Natural killer cell (primary cell): ENCODE data around the gene SMR3A. TPM values are rescaled to one million over a fixed set of nuclear protein-coding genes. Genes with fewer than 3 reads are reported as not detected.

ENCODE experiments used
- ATAC-seq, 3 donors: fragments of 150-1000 bp in 2 of 3; fragments of 200-7000 bp in 1 of 3; cut with Tn5 transposase; 1 replicate in 1 of 3; 2 replicates in 2 of 3; pipeline ENCODE4 v1.10.0; 2021; ENCODE audit warnings: mild to moderate bottlenecking in 2 of 3, moderate library complexity in 2 of 3
- DNase-seq, 2 donors: peaks; one replicate each; pipeline versions ENCODE4 v3.0.0 to v3.0.0-alpha.2; 2013 to 2021; ENCODE audit warnings: mixed read lengths in 1 of 2
- H3K27ac ChIP-seq: one replicate; pipeline ENCODE4 v1.5.1; 2013; ENCODE audit warnings: mild to moderate bottlenecking, low read length
- H3K27me3 ChIP-seq: one replicate; pipeline ENCODE4 v1.6.1; 2013; ENCODE audit warnings: low read length; ENCODE audit not compliant: control insufficient read depth, insufficient read depth
- H3K36me3 ChIP-seq: one replicate; pipeline ENCODE4 v1.6.1; 2013; ENCODE audit warnings: low read length; ENCODE audit not compliant: control insufficient read depth, insufficient read depth
- H3K4me1 ChIP-seq: one replicate; pipeline ENCODE4 v1.6.1; 2013; ENCODE audit warnings: low read length; ENCODE audit not compliant: control insufficient read depth, insufficient read depth
- H3K4me3 ChIP-seq: one replicate; pipeline ENCODE4 v1.5.1; 2013; ENCODE audit warnings: low read length
- H3K9me3 ChIP-seq: one replicate; pipeline ENCODE4 v1.6.1; 2013; ENCODE audit warnings: low read length; ENCODE audit not compliant: control insufficient read depth, insufficient read depth
- H3K27ac Mint-ChIP-seq, 2 donors: one replicate each; pipeline ENCODE4 v1.8.0; 2022; ENCODE audit warnings: mild to moderate bottlenecking in 2 of 2, mixed read lengths in 2 of 2, moderate library complexity in 1 of 2
- H3K27me3 Mint-ChIP-seq, 2 donors: one replicate each; pipeline ENCODE4 v1.8.0; 2022; ENCODE audit warnings: low read depth in 2 of 2, mixed read lengths in 2 of 2
- H3K36me3 Mint-ChIP-seq: one replicate; pipeline ENCODE4 v1.8.0; 2022; ENCODE audit warnings: mixed read lengths
- H3K4me1 Mint-ChIP-seq, 2 donors: one replicate each; pipeline ENCODE4 v1.8.0; 2022; ENCODE audit warnings: mixed read lengths in 2 of 2
- H3K4me3 Mint-ChIP-seq: one replicate; pipeline ENCODE4 v1.8.0; 2022; ENCODE audit warnings: mild to moderate bottlenecking, moderate library complexity, mixed read lengths
- H3K9me3 Mint-ChIP-seq, 2 donors: one replicate each; pipeline ENCODE4 v1.8.0; 2022; ENCODE audit warnings: mixed read lengths in 2 of 2
- CTCF ChIP-seq: fragments of 200-600 bp; IDR thresholded peaks from one replicate; pipeline ENCODE4 v1.8.0; 2022; ENCODE audit warnings: antibody characterized with exemption
- WGBS: methylation state at CpG from one replicate; pipeline ENCODE4 v1.1.7; 2013; ENCODE audit warnings: missing lambda C conversion rate; ENCODE audit not compliant: insufficient coverage; 5-methylcytosine and 5-hydroxymethylcytosine counted together
- intact Hi-C: fragments of 100-400 bp; cut with micrococcal nuclease; formaldehyde crosslinking; loops from one replicate; pipeline ENCODE4 v1.14.2; 2022
- total RNA-seq, 4 donors: library from RNA; stranded (reverse); fragments of 120-200 nt in 1 of 4; gene quantifications; one replicate each; pipeline versions ENCODE4 v1.2.3 to v1.2.4, GENCODE V29; 2013 to 2022

Gene SMR3A
- total RNA-seq, 3 donors from 2014 or later (not counting 1 experiment from before 2014, with no cell fraction given), result not detected

- peaks cover 3 to 7% of the 10 kb centered on the region in 2 donors for H3K9me3 Mint-ChIP-seq
- H3K27me3 Mint-ChIP-seq, result no peaks in the 10 kb centered on the region
- no peaks in the 10 kb centered on the region for H3K4me1 ChIP-seq
- no peaks in the 10 kb centered on the region for H3K36me3 ChIP-seq
- TF ChIP-seq CTCF, result no peak
- no peak overlapping the region for H3K4me3 Mint-ChIP-seq
- H3K27ac Mint-ChIP-seq, result no peak overlapping the region
- H3K27ac ChIP-seq, result no peak overlapping the region
- H3K4me1 Mint-ChIP-seq, result no peaks in the 10 kb centered on the region
- intact Hi-C loops, result no loop called here
- no peak for ATAC-seq
- H3K4me3 ChIP-seq, result no peak overlapping the region
- 100% methylated on average over 1 of the region's 1 CpG for WGBS
- no peaks in the 10 kb centered on the region for H3K9me3 ChIP-seq
- no peaks in the 10 kb centered on the region for H3K36me3 Mint-ChIP-seq
- no peak for DNase-seq
- no peaks in the 10 kb centered on the region for H3K27me3 ChIP-seq
Measured at GRCh38 chr4:70367813-70368212, 7.3 kb downstream of the SMR3A start.

- H3K27ac Mint-ChIP-seq, result no peak overlapping the region
- Histone ChIP-seq H3K9me3 (no peaks in the 10 kb centered on the region), H3K4me3 (no peak overlapping the region), H3K27ac (no peak overlapping the region), H3K4me1 (no peaks in the 10 kb centered on the region), H3K27me3 (no peaks in the 10 kb centered on the region), H3K36me3 (no peaks in the 10 kb centered on the region)
- no peaks in the 10 kb centered on the region for H3K27me3 Mint-ChIP-seq
- no peaks in the 10 kb centered on the region for H3K36me3 Mint-ChIP-seq
- WGBS, result 93% methylated on average over 3 of the region's 4 CpGs
- TF ChIP-seq CTCF, result no peak
- no peaks in the 10 kb centered on the region for H3K4me1 Mint-ChIP-seq
- DNase-seq (no peak), ATAC-seq (no peak)
- intact Hi-C loops, result no loop called here
- no peak overlapping the region for H3K4me3 Mint-ChIP-seq
- peaks cover 0 to 16% of the 10 kb centered on the region in 2 donors for H3K9me3 Mint-ChIP-seq
Measured at GRCh38 chr4:70371987-70372386, 11.4 kb downstream of the SMR3A start.

- Mint-ChIP-seq H3K4me1 (no peaks in the 10 kb centered on the region), H3K4me3 (no peak overlapping the region), H3K9me3 (peaks cover 0 to 16% of the 10 kb centered on the region in 2 donors), H3K27ac (no peak overlapping the region), H3K27me3 (no peaks in the 10 kb centered on the region), H3K36me3 (no peaks in the 10 kb centered on the region)
- WGBS, result 82% methylated on average over 3 of the region's 3 CpGs
- intact Hi-C loops, result no loop called here
- ATAC-seq (no peak), DNase-seq (no peak)
- no peaks in the 10 kb centered on the region for H3K27me3 ChIP-seq
- H3K36me3 ChIP-seq, result no peaks in the 10 kb centered on the region
- H3K9me3 ChIP-seq, result no peaks in the 10 kb centered on the region
- H3K27ac ChIP-seq, result no peak overlapping the region
- TF ChIP-seq CTCF, result no peak
- no peaks in the 10 kb centered on the region for H3K4me1 ChIP-seq
- no peak overlapping the region for H3K4me3 ChIP-seq
Measured at GRCh38 chr4:70372760-70373159, 12.2 kb downstream of the SMR3A start.

- Mint-ChIP-seq H3K4me3 (no peak overlapping the region), H3K4me1 (no peaks in the 10 kb centered on the region), H3K27ac (no peak overlapping the region), H3K9me3 (peaks cover 0 to 2% of the 10 kb centered on the region in 2 donors), H3K27me3 (no peaks in the 10 kb centered on the region), H3K36me3 (no peaks in the 10 kb centered on the region)
- Histone ChIP-seq H3K4me3 (no peak overlapping the region), H3K27ac (no peak overlapping the region), H3K9me3 (no peaks in the 10 kb centered on the region), H3K27me3 (no peaks in the 10 kb centered on the region), H3K36me3 (no peaks in the 10 kb centered on the region), H3K4me1 (no peaks in the 10 kb centered on the region)
- no peak for TF ChIP-seq CTCF
- WGBS, result 88% methylated on average over 2 of the region's 3 CpGs
- intact Hi-C loops, result no loop called here
- DNase-seq (no peak), ATAC-seq (no peak)
Measured at GRCh38 chr4:70380578-70380977, 20.0 kb downstream of the SMR3A start.
